MG63 (cell line): Measurements from ENCODE around the gene ADAMTSL1. TPM values are rescaled to one million over a fixed set of nuclear protein-coding genes. Genes with fewer than 3 reads are reported as not detected.

Experiments
- DNase-seq: peaks from one replicate; pipeline ENCODE4 v3.0.0-alpha.2; 2020
- H3K27me3 ChIP-seq: fragments of 250-450 bp; sonication (Bioruptor Pico); 2 replicates; pipeline ENCODE4 v1.5.1; 2020; ENCODE audit warnings: mild to moderate bottlenecking, moderate library complexity
- H3K36me3 ChIP-seq: fragments of 250-450 bp; sonication (Bioruptor Pico); 2 replicates; pipeline ENCODE4 v1.5.1; 2020; ENCODE audit warnings: mild to moderate bottlenecking, moderate library complexity
- H3K4me3 ChIP-seq: fragments of 250-450 bp; sonication (Bioruptor Pico); 2 replicates; pipeline ENCODE4 v1.5.1; 2020; ENCODE audit warnings: mild to moderate bottlenecking, moderate library complexity
- H3K9me3 ChIP-seq: fragments of 250-450 bp; sonication (Bioruptor Pico); 2 replicates; pipeline ENCODE4 v1.5.1; 2020; ENCODE audit warnings: mild to moderate bottlenecking, moderate library complexity
- total RNA-seq: library from RNA; depleted of rRNA; stranded (reverse); fragments of >200 nt; shearing (Covaris generic); gene quantifications from 2 replicates; pipeline ENCODE4 v1.2.3, GENCODE V29; 2014; ENCODE audit warnings: low replicate concordance

ADAMTSL1 gene
- total RNA-seq, 1 experiment from 2014 or later = 62.9 TPM

DNA sequence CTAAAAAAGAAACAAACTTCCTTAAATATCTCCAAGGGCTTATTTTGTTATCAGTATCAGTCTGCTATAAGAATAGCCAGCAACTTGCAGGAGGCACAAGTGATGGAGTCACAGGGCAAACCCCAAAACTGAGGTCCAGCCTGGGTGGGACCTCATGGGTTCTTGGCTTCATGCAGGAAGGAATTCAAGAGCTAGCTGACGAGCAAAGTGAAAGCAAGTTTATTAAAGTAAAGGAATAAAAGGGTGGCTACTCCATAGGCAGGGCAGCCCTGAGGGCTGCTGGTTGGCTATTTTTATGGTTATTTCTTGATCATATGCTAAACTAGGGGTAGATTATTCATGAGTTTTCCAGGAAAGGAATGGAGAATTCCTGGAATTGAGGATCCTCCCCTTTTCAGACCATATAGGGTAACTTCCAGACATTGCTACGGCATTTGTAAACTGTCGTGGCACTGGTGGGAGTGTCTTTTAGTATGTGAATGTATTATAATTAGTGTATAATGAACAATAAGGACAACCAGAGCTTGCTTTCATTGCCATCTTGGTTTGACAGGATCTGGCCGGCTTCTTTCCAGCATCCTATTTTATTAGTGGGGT, 231.9 kb downstream of the ADAMTSL1 start:
- peaks cover 2% of the 10 kb centered on the region for H3K9me3 ChIP-seq
- no peaks in the 10 kb centered on the region for H3K27me3 ChIP-seq
- H3K4me3 ChIP-seq = no peak overlapping the region
- H3K36me3 ChIP-seq = peaks cover 57% of the 10 kb centered on the region
- no peak for DNase-seq

GRCh38 chr9:18706648-18707047, 232.7 kb downstream of the ADAMTSL1 start:
- no peak overlapping the region for H3K4me3 ChIP-seq
- H3K36me3 ChIP-seq = peaks cover 59% of the 10 kb centered on the region
- peaks cover 7% of the 10 kb centered on the region for H3K9me3 ChIP-seq
- no peaks in the 10 kb centered on the region for H3K27me3 ChIP-seq
- no peak for DNase-seq

DNA sequence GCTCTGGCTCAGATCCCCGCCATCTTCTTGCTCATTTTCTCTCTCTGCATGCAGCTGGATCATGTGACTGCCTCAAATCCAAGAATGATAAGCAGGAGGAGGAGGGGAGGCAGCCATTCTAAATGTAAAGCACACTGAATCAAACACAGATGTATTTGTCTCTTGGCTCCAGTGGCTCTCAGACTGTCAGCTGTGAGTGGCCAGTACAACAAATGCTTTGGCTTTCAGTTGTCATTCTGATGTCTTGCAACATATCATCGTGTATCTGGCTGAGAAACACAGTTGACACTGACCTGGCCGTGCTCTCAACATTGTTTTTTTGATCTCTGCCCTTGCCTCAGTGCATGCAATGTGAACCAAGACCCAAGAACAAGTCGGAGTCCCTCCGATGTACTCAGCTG, 233.1 kb downstream of the ADAMTSL1 start:
- Histone ChIP-seq H3K4me3 (no peak overlapping the region), H3K36me3 (peaks cover 55% of the 10 kb centered on the region), H3K9me3 (peaks cover 7% of the 10 kb centered on the region), H3K27me3 (no peaks in the 10 kb centered on the region)
- no peak for DNase-seq

DNA sequence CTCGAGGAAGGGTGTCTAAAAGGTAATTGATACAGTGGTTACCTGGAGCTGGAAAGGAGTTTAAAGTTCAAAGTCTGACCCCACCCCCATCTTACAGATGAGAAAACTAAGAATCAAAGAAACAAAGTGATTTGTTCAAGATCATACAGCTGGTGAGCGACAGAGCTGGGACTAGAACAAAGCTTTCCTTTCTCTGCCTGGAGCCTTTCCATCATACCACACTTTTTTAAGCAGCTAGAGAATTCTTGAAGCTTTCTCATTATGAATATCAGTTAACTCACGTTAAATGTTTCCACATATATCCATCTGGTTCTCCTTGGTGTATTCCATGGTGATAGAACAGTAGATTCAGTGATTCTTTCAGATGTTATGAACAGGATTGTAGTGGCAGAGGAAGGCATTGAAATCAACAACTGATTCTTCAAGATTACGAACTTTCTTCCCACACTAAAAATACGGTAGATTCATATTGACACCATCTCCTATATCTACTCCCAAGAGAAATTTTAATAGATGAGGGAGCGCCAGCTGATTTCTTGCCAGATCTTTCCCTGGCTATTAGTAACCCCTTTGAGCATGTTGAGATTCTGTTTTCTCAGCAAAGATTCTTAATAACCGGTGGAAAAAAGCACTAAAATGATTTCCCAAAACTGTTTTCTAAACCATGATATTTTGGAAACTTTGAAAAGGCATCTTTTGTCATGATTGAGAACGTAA, 233.7 kb downstream of the ADAMTSL1 start:
- Histone ChIP-seq H3K4me3 (no peak overlapping the region), H3K27me3 (no peaks in the 10 kb centered on the region), H3K9me3 (peaks cover 7% of the 10 kb centered on the region), H3K36me3 (peaks cover 51% of the 10 kb centered on the region)
- DNase-seq = no peak

GRCh38 chr9:18708429-18708828, 234.5 kb downstream of the ADAMTSL1 start:
- H3K36me3 ChIP-seq = peaks cover 55% of the 10 kb centered on the region
- no peaks in the 10 kb centered on the region for H3K27me3 ChIP-seq
- no peak overlapping the region for H3K4me3 ChIP-seq
- H3K9me3 ChIP-seq = peaks cover 7% of the 10 kb centered on the region
- no peak for DNase-seq

GRCh38 chr9:18710065-18710464, 236.1 kb downstream of the ADAMTSL1 start:
- Histone ChIP-seq H3K27me3 (no peaks in the 10 kb centered on the region), H3K4me3 (no peak overlapping the region), H3K36me3 (peaks cover 53% of the 10 kb centered on the region), H3K9me3 (peaks cover 7% of the 10 kb centered on the region)
- no peak for DNase-seq

DNA sequence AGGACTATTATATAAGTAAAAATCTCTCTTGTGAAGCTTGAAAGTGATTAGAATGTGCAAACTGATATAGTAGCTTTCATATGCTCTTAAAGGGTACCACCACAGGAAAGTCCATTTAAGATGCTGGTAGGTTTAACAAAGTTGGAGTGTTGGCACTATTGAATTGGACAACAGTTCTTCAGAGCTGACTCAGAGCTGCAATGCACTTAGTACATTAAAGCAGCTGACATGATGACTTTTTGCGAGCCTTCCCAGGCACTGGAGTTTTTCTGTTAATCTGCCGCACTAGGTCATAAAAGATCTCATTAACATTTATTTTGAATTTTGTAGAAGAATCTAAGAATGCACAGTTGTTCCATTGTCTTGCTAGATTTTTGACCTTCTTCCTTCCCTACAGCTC, 243.8 kb downstream of the ADAMTSL1 start:
- no peak overlapping the region for H3K4me3 ChIP-seq
- peaks cover 47% of the 10 kb centered on the region for H3K36me3 ChIP-seq
- H3K9me3 ChIP-seq = no peaks in the 10 kb centered on the region
- DNase-seq = no peak
- no peaks in the 10 kb centered on the region for H3K27me3 ChIP-seq

DNA sequence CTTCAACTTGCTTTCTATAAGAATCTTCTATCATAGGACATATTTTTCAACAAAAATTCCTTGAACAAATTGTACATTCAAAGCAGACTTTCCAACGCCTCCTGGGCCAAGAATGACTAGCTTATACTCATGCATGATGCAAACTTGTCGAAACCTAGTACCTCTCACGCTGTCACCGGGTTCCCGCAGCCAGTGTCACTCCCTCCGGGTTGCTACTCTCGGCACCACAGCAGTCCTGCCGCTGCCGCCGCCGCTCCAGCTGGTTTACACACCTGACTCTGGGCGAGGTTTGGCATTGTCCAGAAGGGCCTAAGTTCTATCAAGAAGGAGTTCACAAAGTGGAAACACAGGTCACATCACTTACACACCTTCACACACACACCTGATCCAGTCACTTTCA, 244.4 kb downstream of the ADAMTSL1 start:
- Histone ChIP-seq H3K36me3 (peaks cover 50% of the 10 kb centered on the region), H3K9me3 (no peaks in the 10 kb centered on the region), H3K27me3 (no peaks in the 10 kb centered on the region), H3K4me3 (no peak overlapping the region)
- no peak for DNase-seq

GRCh38 chr9:18718932-18719331, 245.0 kb downstream of the ADAMTSL1 start:
- peaks cover 54% of the 10 kb centered on the region for H3K36me3 ChIP-seq
- H3K4me3 ChIP-seq = no peak overlapping the region
- H3K27me3 ChIP-seq = no peaks in the 10 kb centered on the region
- no peaks in the 10 kb centered on the region for H3K9me3 ChIP-seq
- no peak for DNase-seq

GRCh38 chr9:18720691-18721090, 246.7 kb downstream of the ADAMTSL1 start:
- no peak overlapping the region for H3K4me3 ChIP-seq
- H3K27me3 ChIP-seq = no peaks in the 10 kb centered on the region
- peak; percentile 73 for DNase-seq
- peaks cover 60% of the 10 kb centered on the region for H3K36me3 ChIP-seq
- no peaks in the 10 kb centered on the region for H3K9me3 ChIP-seq

DNA sequence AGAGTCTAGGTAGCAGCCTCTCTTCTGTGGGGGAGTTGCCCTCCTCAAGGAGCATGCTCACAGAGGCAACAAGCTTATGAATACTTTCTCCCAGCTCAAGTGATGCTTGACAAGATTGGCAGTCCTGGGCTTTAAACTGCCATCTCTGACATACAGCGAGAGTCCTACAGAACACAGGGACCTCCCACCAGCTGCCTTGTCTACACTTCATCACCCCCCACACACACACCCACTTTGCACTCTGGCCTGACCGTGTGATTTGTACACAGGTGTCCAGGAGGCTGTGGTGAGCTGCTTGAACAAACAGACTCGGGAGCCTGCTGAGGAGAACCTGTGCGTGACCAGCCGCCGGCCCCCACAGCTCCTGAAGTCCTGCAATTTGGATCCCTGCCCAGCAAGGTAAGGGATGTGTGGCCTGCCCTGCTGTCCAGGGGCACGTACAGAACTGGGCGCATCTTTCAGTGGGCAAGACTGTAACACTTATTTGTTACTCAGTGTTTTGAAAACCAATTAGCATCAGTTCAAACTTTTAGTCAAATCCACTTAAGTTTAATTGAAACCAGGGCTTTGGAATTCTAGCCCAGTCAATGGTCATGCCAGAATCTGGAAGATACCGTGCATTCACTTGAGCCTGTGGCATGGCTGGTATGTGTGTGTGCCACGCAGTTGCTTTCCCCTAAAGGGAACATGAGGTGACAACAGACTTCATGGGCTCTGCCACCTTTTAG, 247.5 kb downstream of the ADAMTSL1 start:
- DNase-seq = no peak
- Histone ChIP-seq H3K36me3 (peaks cover 62% of the 10 kb centered on the region), H3K9me3 (no peaks in the 10 kb centered on the region), H3K4me3 (no peak overlapping the region), H3K27me3 (no peaks in the 10 kb centered on the region)

DNA sequence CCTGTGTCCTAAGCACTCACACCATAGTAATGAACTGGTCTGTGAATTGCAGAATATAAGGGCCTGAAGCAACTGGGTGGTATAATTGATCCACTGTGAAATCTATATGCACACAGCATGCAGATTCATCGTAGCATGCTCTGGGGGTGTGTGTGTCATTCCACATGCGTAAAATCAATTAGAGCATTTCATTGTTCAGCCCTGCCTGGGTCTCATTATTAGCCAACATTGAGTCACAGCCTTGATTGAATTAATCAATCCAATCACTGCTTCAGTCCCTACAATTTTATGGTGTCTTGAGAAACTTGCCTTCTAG, 248.0 kb downstream of the ADAMTSL1 start:
- no peak overlapping the region for H3K4me3 ChIP-seq
- no peaks in the 10 kb centered on the region for H3K9me3 ChIP-seq
- no peak for DNase-seq
- peaks cover 62% of the 10 kb centered on the region for H3K36me3 ChIP-seq
- H3K27me3 ChIP-seq = no peaks in the 10 kb centered on the region

DNA sequence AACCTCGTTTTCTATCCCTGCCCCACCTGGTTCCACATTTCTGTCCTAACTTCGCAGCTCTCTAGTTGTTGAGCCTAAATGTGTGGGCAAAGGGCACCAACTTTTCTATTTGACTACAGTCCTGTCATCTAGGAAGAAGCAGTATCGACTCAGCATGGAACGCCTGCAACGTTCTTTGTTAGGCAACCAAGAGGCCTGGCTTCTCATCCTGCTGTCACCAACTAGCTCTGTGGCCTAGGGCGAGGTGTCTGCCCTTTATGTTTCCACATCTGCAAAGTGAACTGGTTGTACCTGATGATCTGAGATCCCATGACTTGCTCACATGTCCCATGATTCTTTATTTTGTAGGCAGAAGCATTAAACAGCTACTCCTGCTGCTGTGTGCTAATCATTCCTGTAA, 248.9 kb downstream of the ADAMTSL1 start:
- DNase-seq = no peak
- H3K36me3 ChIP-seq = peaks cover 70% of the 10 kb centered on the region

GRCh38 chr9:18723366-18723765, 249.4 kb downstream of the ADAMTSL1 start:
- H3K4me3 ChIP-seq = no peak overlapping the region
- H3K27me3 ChIP-seq = no peaks in the 10 kb centered on the region
- H3K9me3 ChIP-seq = no peaks in the 10 kb centered on the region
- H3K36me3 ChIP-seq = peaks cover 68% of the 10 kb centered on the region
- DNase-seq = no peak

More for the DNA sequence above, 248.9 kb downstream of the ADAMTSL1 start:
- no peaks in the 10 kb centered on the region for H3K9me3 ChIP-seq
- H3K4me3 ChIP-seq = no peak overlapping the region
- H3K27me3 ChIP-seq = no peaks in the 10 kb centered on the region

GRCh38 chr9:18726546-18726945, 252.6 kb downstream of the ADAMTSL1 start:
- no peak for DNase-seq
- Histone ChIP-seq H3K36me3 (peaks cover 50% of the 10 kb centered on the region), H3K9me3 (no peaks in the 10 kb centered on the region), H3K4me3 (no peak overlapping the region), H3K27me3 (no peaks in the 10 kb centered on the region)

- Histone ChIP-seq H3K36me3 (peaks cover 36% of the 10 kb centered on the region), H3K4me3 (no peak overlapping the region), H3K27me3 (no peaks in the 10 kb centered on the region), H3K9me3 (no peaks in the 10 kb centered on the region)
- no peak for DNase-seq
Measured at GRCh38 chr9:18727904-18728303, 254.0 kb downstream of the ADAMTSL1 start.

DNA sequence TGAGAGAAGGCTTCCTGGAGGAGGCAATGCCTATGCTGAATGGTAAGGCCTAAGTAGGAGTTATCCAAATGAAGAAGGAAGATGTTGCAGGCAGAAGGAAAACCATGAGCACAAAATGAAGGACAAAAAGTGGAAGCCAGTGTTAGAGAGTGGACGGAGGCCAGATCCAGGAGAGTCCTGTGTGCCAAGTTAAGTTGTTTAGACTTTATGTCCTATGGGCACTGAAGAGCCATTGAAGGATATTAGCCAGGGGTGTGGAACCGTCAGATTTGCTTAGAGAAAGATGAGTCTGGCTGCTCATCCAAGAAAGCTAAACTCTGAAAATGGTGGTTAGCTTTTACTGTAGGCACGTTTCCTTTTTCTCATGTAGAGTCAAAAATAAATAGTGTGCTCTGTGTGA, 254.7 kb downstream of the ADAMTSL1 start:
- Histone ChIP-seq H3K27me3 (no peaks in the 10 kb centered on the region), H3K36me3 (peaks cover 29% of the 10 kb centered on the region), H3K9me3 (no peaks in the 10 kb centered on the region), H3K4me3 (no peak overlapping the region)
- DNase-seq = no peak

DNA sequence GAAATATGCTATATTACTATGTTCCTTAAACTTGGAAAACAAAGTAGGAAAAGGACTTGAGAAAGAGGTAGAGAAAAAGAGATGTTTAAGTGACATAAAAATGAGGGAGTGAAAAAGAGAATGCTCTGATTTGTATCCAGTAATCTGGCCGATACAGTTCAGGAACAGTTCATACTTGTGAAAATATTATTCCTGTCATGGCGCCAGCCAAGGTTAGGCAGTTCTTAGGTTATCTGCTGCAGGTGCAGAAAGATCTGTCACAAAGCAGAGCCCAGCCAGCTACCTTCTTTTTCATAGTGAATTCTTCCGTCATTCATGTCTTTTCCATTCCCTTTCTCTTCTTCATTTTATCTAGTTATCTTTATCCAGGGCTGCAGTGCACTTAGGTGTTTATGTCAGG, 256.3 kb downstream of the ADAMTSL1 start:
- Histone ChIP-seq H3K9me3 (no peaks in the 10 kb centered on the region), H3K4me3 (no peak overlapping the region), H3K36me3 (peaks cover 29% of the 10 kb centered on the region)

More for the DNA sequence above, 256.3 kb downstream of the ADAMTSL1 start:
- no peak for DNase-seq
- no peaks in the 10 kb centered on the region for H3K27me3 ChIP-seq
